GM12801 (cell line): ENCODE measurements around the gene ZNF77.

Experiments used
- TF ChIP-seq, protein P1 (sequence below): IDR thresholded peaks from one replicate; pipeline ENCODE4 v1.5.1; 2011; ENCODE audit warnings: control low read depth; ENCODE audit not compliant: insufficient read length; ENCODE audit errors: extremely low read depth

ZNF77 gene

DNA sequence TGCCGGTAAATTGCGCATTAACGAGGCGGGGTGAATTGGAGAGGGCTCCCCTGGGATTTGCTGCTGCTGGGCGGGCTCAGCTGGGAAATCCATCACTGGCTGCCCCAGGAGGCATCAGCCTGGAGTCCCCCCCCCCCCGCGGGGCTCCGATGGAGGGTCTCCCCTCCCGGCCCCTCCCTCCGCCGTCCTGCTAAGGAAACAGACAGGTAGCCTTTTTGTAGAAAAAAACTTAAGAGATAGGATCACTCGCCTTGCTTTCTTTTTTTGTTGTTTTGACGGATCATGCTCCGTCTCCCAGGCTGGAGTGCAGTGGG is 39.4 kb upstream of the ZNF77 start:
- TF ChIP-seq, protein P1, sequence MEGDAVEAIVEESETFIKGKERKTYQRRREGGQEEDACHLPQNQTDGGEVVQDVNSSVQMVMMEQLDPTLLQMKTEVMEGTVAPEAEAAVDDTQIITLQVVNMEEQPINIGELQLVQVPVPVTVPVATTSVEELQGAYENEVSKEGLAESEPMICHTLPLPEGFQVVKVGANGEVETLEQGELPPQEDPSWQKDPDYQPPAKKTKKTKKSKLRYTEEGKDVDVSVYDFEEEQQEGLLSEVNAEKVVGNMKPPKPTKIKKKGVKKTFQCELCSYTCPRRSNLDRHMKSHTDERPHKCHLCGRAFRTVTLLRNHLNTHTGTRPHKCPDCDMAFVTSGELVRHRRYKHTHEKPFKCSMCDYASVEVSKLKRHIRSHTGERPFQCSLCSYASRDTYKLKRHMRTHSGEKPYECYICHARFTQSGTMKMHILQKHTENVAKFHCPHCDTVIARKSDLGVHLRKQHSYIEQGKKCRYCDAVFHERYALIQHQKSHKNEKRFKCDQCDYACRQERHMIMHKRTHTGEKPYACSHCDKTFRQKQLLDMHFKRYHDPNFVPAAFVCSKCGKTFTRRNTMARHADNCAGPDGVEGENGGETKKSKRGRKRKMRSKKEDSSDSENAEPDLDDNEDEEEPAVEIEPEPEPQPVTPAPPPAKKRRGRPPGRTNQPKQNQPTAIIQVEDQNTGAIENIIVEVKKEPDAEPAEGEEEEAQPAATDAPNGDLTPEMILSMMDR = no peak

DNA sequence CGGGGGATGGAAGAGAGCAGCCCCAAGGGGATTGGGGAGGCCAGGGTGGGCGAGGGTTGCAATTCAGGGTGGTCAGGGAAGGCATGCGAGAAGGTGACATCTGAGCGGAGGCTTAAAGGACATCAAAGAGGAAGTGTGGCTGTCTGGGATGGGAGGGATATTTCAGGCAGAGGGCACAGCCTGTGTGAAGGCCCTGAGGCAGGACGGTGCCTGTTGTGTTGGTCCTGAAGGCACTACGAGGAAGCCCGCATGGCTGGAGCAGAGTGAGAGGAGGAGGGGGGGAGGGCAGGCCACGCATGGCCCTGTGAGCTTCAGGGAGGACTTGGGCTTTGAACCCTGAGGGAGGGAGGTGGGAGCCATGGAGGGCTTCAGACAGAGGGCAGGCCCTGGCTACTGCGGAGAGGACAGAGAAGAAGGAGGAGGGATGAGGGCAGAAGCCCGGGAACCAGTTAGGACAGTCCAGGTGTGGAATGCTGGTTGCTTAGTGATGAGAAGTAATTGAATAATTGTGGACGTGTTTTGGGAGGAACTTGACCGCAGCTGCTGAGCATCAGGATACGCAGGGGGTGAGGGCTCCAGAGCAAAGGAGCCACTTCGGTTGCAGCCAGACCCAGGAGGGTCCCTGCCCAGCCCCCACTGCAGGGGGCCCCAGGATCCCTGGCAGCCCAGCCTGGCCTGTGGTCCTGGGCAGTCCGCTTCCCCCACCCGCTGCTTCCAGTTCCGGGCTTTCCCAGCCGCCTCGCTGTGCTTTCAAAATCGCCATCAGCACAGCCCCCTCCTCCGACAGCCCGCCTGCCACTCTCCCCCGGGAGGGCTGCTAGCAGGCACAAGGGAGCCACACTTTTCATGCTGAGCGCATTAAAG is 38.8 kb upstream of the ZNF77 start:
- TF ChIP-seq, protein P1 = no peak

DNA sequence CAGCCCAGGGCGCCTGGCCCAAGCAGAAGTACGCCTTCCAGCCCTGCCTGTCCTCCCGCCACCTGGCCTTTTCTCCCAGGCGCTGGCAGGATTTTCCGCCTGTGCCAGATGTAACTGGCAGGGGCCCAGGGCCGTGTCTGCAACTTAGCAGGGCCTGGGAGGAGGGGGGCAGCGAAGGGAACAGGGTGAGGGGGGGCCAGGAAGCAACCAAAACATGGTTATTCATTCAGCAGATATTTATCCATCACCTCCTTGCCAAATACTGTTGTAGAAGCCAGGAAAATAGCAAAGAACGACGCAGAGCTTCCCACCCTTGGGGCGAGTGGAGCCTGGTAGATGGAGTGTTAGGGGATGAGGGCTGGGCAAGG is 38.2 kb upstream of the ZNF77 start:
- TF ChIP-seq, protein P1 = no peak

DNA sequence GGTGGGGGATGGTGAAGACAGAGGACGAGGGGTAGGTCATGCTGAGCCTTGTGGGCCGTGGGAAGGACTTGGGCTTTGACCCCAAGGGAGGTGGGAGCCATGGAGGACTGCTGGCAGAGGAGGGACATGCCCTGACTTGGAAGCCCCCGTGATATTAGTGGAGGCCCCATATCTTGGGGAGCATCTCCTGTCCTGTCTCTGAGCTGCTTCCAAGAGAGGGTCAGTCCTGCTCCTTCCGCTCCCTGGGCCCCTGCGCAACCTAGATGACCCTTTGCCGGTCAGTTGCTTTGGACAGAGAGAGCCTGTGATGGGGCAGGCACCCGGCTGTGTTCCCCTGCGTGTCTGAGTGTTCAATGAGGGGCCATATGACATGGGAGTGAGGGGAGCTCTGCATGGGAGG is 37.8 kb upstream of the ZNF77 start:
- TF ChIP-seq, protein P1 = no peak

DNA sequence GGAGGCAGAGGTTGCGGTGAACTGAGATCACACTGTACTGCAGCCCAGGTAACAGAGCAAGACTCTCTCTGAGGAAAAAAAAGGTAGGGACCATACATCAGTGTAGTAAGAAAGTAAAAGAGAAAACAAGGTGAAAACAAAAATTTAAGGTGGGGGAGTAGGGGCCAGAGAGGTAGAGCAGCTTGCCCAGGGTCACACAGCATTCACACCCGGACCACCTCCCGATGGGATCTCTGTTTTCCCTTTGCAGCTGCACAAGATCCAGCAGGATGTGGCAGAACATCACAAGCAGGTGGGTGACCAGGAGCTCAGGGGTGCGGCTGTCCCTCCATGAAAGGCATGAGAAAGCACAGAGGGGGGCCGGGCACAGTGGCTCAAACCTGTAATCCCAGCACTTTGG is 37.1 kb upstream of the ZNF77 start:
- TF ChIP-seq, protein P1 = no peak

DNA sequence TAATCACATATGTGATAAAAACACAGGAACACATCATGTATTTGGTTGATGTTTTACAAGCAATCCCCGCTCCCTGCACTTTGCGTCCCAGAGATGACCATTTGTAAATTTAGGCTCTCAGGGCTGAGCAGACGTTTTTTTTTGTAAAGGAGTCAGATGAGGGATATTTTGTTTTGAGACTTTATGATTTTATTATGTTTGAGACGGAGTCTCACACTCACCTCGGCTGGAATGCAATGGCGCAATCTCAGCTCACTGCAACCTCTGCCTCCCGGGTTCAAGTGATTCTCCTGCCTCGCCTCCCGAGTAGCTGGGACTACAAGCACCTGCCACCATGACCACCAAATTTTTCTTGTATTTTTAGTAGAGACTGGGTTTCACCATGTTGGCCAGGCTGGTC is 34.0 kb upstream of the ZNF77 start:
- TF ChIP-seq, protein P1 = no peak

DNA sequence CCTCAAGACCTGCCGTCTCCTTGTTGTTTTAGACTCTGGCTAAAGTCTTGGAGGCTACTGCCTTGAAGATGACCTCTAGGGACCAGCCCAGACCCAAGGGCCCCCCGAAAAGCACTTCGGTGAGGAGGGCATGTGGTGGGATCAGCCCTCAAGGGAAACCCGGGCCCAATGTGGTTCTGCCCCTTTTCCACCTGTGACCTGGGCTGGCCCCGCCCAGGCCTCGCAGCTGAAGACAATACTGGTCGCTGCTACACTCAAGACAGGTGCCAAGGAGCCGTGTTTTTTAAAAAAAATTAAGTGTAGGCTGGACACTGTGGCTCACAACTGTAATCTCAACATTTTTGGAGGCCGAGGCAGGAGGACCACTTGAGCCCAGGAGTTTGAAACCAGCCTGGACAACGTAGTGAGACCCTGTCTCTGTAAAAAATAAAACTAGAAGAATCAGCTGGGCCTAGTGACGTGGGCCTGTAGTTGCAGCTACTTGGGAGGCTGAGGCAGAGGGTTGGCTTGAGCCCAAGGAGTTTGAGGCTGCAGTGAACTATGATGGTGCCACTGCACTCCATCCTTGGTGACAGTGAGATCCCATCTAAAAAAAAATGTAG is 33.5 kb upstream of the ZNF77 start:
- TF ChIP-seq, protein P1 = no peak
